IMR-90 (cell line): ENCODE data around the gene FAM163B. TPM values are rescaled to one million over a fixed set of nuclear protein-coding genes. Genes with fewer than 3 reads are reported as not detected.

Experiments used
- ATAC-seq: fragments of 200-7000 bp; cut with Tn5 transposase; 2 replicates; pipeline ENCODE4 v1.9.1; 2020; ENCODE audit warnings: low read depth, mild to moderate bottlenecking, moderate library complexity
- BruUV-seq: library from RNA; stranded (reverse); fragments of 400-500 nt; replicated peaks from 2 replicates; lab custom pipeline; 2021; lab: Mats Ljungman, UMichigan
- CTCF ChIA-PET: fragments of 300-600 bp; formaldehyde crosslinking; extraction: SDS; loops from one replicate; lab custom pipeline; 2021; ENCODE audit warnings: antibody characterized with exemption; lab: Yijun Ruan, JAX
- POLR2A ChIA-PET: fragments of 300-600 bp; sonication (Branson Sonifier 250); formaldehyde crosslinking; loops from one replicate; lab custom pipeline; 2022; ENCODE audit warnings: antibody characterized with exemption; ENCODE audit not compliant: unreplicated experiment; lab: Charles Lee
- DNase-seq: peaks from one replicate; pipeline ENCODE4 v3.0.0; 2013
- H2AFZ ChIP-seq: replicated peaks from 2 replicates; pipeline ENCODE3; 2013; ENCODE audit warnings: low read length, mild to moderate bottlenecking; ENCODE audit not compliant: poor library complexity
- H2AK5ac ChIP-seq: 2 replicates; pipeline ENCODE4 v1.6.1; 2013; ENCODE audit warnings: low read depth, low read length, inconsistent platforms
- H2AK9ac ChIP-seq: replicated peaks from 2 replicates; pipeline ENCODE3; 2013; ENCODE audit warnings: mild to moderate bottlenecking, low read depth, low read length, moderate library complexity; ENCODE audit not compliant: poor library complexity
- H2BK120ac ChIP-seq: 2 replicates; pipeline ENCODE4 v1.6.1; 2013; ENCODE audit warnings: low read depth, low read length, inconsistent platforms
- H2BK15ac ChIP-seq: 3 replicates; pipeline ENCODE4 v1.6.1; 2013; ENCODE audit warnings: low read depth, low read length, inconsistent platforms
- H2BK20ac ChIP-seq: 2 replicates; pipeline ENCODE4 v1.6.1; 2013; ENCODE audit warnings: low read depth, mild to moderate bottlenecking, inconsistent platforms, low read length, moderate library complexity
- H2BK5ac ChIP-seq: 2 replicates; pipeline ENCODE4 v1.6.1; 2013; ENCODE audit warnings: mild to moderate bottlenecking, low read depth, low read length, inconsistent platforms; ENCODE audit not compliant: poor library complexity, severe bottlenecking
- H3K14ac ChIP-seq: replicated peaks from 2 replicates; pipeline ENCODE4 v1.6.1; 2013; ENCODE audit warnings: low read depth, low read length, inconsistent platforms
- H3K18ac ChIP-seq: 2 replicates; pipeline ENCODE4 v1.6.1; 2013; ENCODE audit warnings: low read depth, low read length, control low read depth
- H3K23ac ChIP-seq: 2 replicates; pipeline ENCODE4 v1.6.1; 2013; ENCODE audit warnings: low read depth, low read length, inconsistent platforms
- H3K27ac ChIP-seq: 2 replicates; pipeline ENCODE4 v1.5.1; 2013; ENCODE audit warnings: mild to moderate bottlenecking, control low read depth, low read length; ENCODE audit not compliant: insufficient read depth
- H3K27me3 ChIP-seq: 2 replicates; pipeline ENCODE4 v1.6.1; 2013; ENCODE audit warnings: low read length; ENCODE audit not compliant: control insufficient read depth, insufficient read depth
- H3K36me3 ChIP-seq: 2 replicates; pipeline ENCODE4 v1.6.1; 2013; ENCODE audit warnings: low read length, mixed read lengths; ENCODE audit not compliant: control insufficient read depth, insufficient read depth
- H3K4ac ChIP-seq: 2 replicates; pipeline ENCODE4 v1.6.1; 2013; ENCODE audit warnings: low read depth, low read length, inconsistent platforms
- H3K4me1 ChIP-seq: 2 replicates; pipeline ENCODE4 v1.6.1; 2013; ENCODE audit warnings: low read length, mixed read lengths; ENCODE audit not compliant: control insufficient read depth, insufficient read depth
- H3K4me2 ChIP-seq: 2 replicates; pipeline ENCODE4 v1.6.1; 2013; ENCODE audit warnings: low read depth, mild to moderate bottlenecking, control low read depth, low read length, moderate library complexity
- H3K4me3 ChIP-seq: 2 replicates; pipeline ENCODE4 v1.5.1; 2013; ENCODE audit warnings: low read depth, mild to moderate bottlenecking, control low read depth, low read length, moderate library complexity; ENCODE audit not compliant: insufficient read depth
- H3K56ac ChIP-seq: 2 replicates; pipeline ENCODE4 v1.6.1; 2013; ENCODE audit warnings: low read length, inconsistent platforms; ENCODE audit not compliant: insufficient read depth; ENCODE audit errors: extremely low read depth
- H3K79me1 ChIP-seq, 2 experiments: 2 replicates each; pipeline ENCODE4 v1.6.1; 2013; ENCODE audit warnings: low read length in 2 of 2, inconsistent platforms in 1 of 2, low read depth in 1 of 2
- H3K9ac ChIP-seq: 2 replicates; pipeline ENCODE4 v1.6.1; 2013; ENCODE audit warnings: low read depth, low read length, control low read depth
- H3K9me1 ChIP-seq: 2 replicates; pipeline ENCODE4 v1.6.1; 2013; ENCODE audit warnings: low read length, inconsistent platforms; ENCODE audit not compliant: insufficient read depth
- H3K9me3 ChIP-seq: 2 replicates; pipeline ENCODE4 v1.6.1; 2013; ENCODE audit warnings: low read length; ENCODE audit not compliant: control insufficient read depth, insufficient read depth
- H4K20me1 ChIP-seq: 2 replicates; pipeline ENCODE4 v1.6.1; 2013; ENCODE audit warnings: low read length, inconsistent platforms; ENCODE audit not compliant: insufficient read depth
- H4K5ac ChIP-seq: 2 replicates; pipeline ENCODE4 v1.6.1; 2013; ENCODE audit warnings: mild to moderate bottlenecking, low read depth, low read length, control low read depth
- H4K8ac ChIP-seq, 2 experiments: 2 replicates each; pipeline ENCODE4 v1.6.1; 2013; ENCODE audit warnings: low read depth in 2 of 2, low read length in 2 of 2, control low read depth in 1 of 2, inconsistent platforms in 1 of 2
- H4K91ac ChIP-seq: 2 replicates; pipeline ENCODE4 v1.6.1; 2013; ENCODE audit warnings: low read depth, low read length, inconsistent platforms; ENCODE audit not compliant: insufficient read depth
- CEBPB ChIP-seq: IDR thresholded peaks from 2 replicates; pipeline ENCODE4 v1.6.1; 2012; ENCODE audit warnings: low read depth, low read length, improper control_type of control experiment
- MAZ ChIP-seq: IDR thresholded peaks from 2 replicates; pipeline ENCODE4 v1.6.1; 2012; ENCODE audit warnings: low read depth, mild to moderate bottlenecking, low read length, improper control_type of control experiment, moderate library complexity, borderline replicate concordance
- MXI1 ChIP-seq: IDR thresholded peaks from 2 replicates; pipeline ENCODE4 v1.6.1; 2012; ENCODE audit warnings: low read depth, mild to moderate bottlenecking, low read length, moderate library complexity, borderline replicate concordance
- NFE2L2 ChIP-seq: fragments of 150-350 bp; IDR thresholded peaks from 2 replicates; pipeline ENCODE4 v1.6.1; 2016; ENCODE audit warnings: low read depth, mild to moderate bottlenecking, low read length
- SMC3 ChIP-seq: fragments of 150-350 bp; IDR thresholded peaks from 2 replicates; pipeline ENCODE4 v1.6.1; 2016; ENCODE audit warnings: low read depth, mild to moderate bottlenecking, antibody characterized with exemption, low read length, moderate library complexity
- WGBS, 2 experiments: methylation state at CpG; one replicate each; pipeline versions ENCODE4 v1.1.5 to v1.1.7; 2013; ENCODE audit warnings: missing lambda C conversion rate in 2 of 2; ENCODE audit not compliant: insufficient read length in 1 of 2; ENCODE audit errors: extremely low coverage in 2 of 2; 5-methylcytosine and 5-hydroxymethylcytosine counted together
- dilution Hi-C: fragments of 300-500 bp; cut with HindIII; formaldehyde crosslinking; loops from one replicate; pipeline ENCODE4 v1.14.3; 2018; ENCODE audit warnings: low sequenced_read_pairs; ENCODE audit not compliant: unreplicated experiment
- in situ Hi-C: fragments of 300-500 bp; cut with MboI; formaldehyde crosslinking; loops from 3 replicates; pipeline ENCODE4 v1.14.3; 2019; ENCODE audit warnings: low sequenced_read_pairs, inconsistent platforms, mixed read lengths
- intact Hi-C: fragments of 100-400 bp; cut with micrococcal nuclease; formaldehyde crosslinking; loops from 2 replicates; pipeline ENCODE4 v1.10.0; 2022
- polyA plus RNA-seq, 3 experiments: library from polyadenylated mRNA; depleted of rRNA; stranded (reverse); fragments of >200 nt; gene quantifications; 2 replicates each; pipeline ENCODE4 v1.2.3, GENCODE V29; 2012; ENCODE audit warnings: low replicate concordance in 1 of 3
- total RNA-seq: library from RNA; depleted of rRNA; stranded (reverse); fragments of >200 nt; gene quantifications from 2 replicates; pipeline ENCODE4 v1.2.3, GENCODE V29; 2012
- TF ChIP-seq, protein P1 (sequence below): fragments of 150-350 bp; IDR thresholded peaks from 2 replicates; pipeline ENCODE4 v1.6.1; 2016; ENCODE audit warnings: low read depth, mild to moderate bottlenecking, low read length, moderate library complexity, borderline replicate concordance

The FAM163B gene
- total and polyA plus RNA-seq, 2 of the 4 experiments (the other 2 are of a cell fraction) = not detected

DNA sequence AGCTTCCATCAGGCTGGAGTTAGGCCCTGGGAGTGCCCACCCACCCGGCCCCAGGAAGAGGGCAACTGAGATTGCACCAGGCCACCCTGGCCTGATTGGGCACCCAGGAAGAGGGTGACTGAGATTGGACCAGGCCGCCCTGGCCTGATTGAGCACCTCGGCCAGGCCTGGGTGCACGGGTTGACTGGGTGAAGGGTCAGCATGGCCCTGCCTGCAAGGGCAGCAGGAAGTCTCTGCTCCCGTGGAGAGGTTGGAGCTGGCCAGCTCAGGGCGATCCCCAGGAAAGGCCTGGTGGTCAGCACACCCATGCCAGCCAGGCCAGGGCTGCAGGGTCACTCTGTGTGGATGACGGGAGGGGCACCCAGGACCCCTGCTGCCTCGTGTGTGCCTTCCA is 62.9 kb downstream of the FAM163B start:
- Histone ChIP-seq H3K14ac (no peak overlapping the region), H3K23ac (no peak overlapping the region), H2AK5ac (no peak overlapping the region), H3K4ac (no peak overlapping the region), H2AK9ac (no peak overlapping the region), H3K79me1 (no peaks in the 10 kb centered on the region), H3K4me2 (no peak overlapping the region), H3K27me3 (peaks cover 57% of the 10 kb centered on the region), H3K18ac (no peak overlapping the region), H4K5ac (no peak overlapping the region), H2BK5ac (no peak overlapping the region), H2AFZ (no peak overlapping the region), H4K20me1 (no peaks in the 10 kb centered on the region), H3K4me1 (no peaks in the 10 kb centered on the region), H3K4me3 (no peak overlapping the region), H3K9ac (no peak overlapping the region), H3K27ac (no peak overlapping the region), H3K56ac (no peak overlapping the region), H3K9me1 (no peaks in the 10 kb centered on the region), H4K8ac (no peak overlapping the region), H2BK20ac (no peak overlapping the region), H3K36me3 (no peaks in the 10 kb centered on the region), H2BK120ac (no peak overlapping the region), H3K9me3 (no peaks in the 10 kb centered on the region), H2BK15ac (no peak overlapping the region), H4K91ac (no peak overlapping the region)
- CTCF ChIA-PET = no interaction called here
- intact Hi-C loops = no loop called here
- POLR2A ChIA-PET = no interaction called here
- ATAC-seq (no peak), DNase-seq (no peak)
- TF ChIP-seq MAZ (no peak), SMC3 (no peak), NFE2L2 (no peak), MXI1 (no peak), CEBPB (no peak)
- TF ChIP-seq, protein P1, sequence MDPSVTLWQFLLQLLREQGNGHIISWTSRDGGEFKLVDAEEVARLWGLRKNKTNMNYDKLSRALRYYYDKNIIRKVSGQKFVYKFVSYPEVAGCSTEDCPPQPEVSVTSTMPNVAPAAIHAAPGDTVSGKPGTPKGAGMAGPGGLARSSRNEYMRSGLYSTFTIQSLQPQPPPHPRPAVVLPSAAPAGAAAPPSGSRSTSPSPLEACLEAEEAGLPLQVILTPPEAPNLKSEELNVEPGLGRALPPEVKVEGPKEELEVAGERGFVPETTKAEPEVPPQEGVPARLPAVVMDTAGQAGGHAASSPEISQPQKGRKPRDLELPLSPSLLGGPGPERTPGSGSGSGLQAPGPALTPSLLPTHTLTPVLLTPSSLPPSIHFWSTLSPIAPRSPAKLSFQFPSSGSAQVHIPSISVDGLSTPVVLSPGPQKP = no peak
- dilution Hi-C loops = no loop called here
- no CpG with 5 or more reads among the region's 8 CpGs for WGBS, 2 experiments
- in situ Hi-C loops = no loop called here
- no TSS peak for BruUV-seq
